ENCODE measurements around the gene A2M.

- TF ChIP-seq POLR2AphosphoS5 (IDR thresholded peaks at IDR 0.05; ENCODE audit: borderline replicate concordance, low read depth, low read length) (no peak), EZH2 (IDR thresholded peaks at IDR 0.05) (no peak)
Observed at GRCh38 chr12:9098463-9099026, 17.2 kb downstream of the A2M start.

Measured in SK-N-MC (cell line).